Kidney glomerular epithelial cell (primary cell): ENCODE measurements around the gene CD36.

Experiments used
- DNase-seq: peaks from one replicate; lab custom pipeline; 2025; lab: John Stamatoyannopoulos, UW

CD36 gene

DNA sequence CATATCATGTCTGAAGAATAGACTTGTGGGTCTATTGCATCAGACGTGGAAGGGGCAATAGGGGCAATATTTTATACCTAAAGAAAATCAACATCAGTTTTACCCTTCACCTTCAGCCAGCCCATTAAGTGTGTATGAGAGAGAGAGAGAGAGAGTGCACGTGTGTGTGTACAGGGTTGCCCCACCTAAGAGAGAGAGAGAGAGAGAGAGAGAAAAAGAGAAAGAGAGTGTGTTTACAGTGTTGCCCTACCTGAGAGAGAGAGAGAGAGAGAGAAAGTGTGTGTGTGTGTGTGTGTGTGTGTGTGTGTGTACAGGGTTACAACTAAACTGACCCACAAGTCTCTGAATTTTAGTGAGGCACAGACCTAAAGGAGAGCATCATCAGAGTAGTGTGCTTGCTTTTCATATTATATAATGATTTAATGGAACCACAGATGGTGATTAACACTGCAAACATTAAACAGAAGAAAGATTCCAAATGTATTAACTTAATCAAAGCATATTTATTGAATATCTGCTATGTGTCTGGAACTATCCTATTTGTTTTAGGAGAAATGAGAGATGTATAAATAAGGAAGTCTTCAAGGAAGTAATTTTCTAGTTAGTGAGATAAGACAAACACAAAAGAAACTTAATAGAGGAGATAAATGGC lies 66.8 kb downstream of the CD36 start:
- no peak for DNase-seq

DNA sequence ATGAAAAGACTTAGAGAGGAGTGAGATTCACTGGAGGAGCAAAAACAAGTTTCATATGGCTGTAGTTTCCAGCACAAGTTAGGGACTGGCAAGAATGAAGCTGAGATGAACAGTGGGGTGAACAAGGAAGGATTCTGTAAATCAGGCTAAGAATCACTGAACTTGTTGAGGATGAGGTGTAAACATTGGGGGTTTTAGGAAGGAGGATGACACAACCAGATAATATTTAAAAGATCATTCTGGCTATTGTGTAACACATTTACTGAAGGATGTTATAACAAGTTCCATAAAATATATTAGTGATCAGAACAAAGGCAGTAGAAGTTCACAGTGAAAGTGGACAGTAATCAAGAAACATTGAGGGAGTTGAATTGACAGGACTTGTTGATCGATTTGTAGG lies 68.9 kb downstream of the CD36 start:
- DNase-seq, result no peak

DNA sequence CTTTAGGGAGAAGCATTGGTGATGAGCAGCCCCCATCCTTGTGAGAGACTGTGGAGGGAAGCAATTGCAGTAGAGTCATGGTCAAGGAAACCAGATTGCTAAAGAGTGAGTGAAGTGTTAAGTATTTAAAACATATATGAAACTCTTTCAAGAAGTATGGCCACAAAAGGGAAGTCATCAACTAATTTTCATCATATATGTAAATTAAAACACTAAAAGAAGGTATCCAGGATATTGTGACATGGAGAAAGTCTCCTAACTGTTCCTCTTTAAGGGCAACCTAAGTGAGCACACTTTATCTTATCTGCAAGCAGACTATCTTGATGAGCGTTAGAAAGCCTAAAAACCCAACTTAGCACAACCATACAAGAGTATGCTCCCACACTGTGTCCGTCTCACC lies 69.7 kb downstream of the CD36 start:
- no peak for DNase-seq

DNA sequence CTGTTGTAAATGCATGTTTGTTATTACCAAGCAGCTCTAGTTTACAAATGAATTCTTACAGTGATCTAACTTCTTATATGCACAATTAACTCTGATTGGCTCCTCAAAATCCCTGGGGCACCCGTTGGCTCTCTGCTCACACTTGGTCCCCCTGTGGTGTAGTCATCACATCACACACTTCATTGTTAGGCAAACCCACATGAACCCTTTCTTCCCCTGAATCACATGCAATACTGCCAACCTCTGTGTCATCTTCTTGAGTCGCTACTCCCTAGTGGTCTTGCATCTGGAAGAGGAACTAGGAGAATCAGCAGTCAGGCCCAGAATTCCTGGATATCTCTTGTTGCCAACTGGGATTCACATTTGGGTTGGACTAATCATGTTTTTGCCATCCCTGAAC lies 73.1 kb downstream of the CD36 start:
- no peak for DNase-seq

DNA sequence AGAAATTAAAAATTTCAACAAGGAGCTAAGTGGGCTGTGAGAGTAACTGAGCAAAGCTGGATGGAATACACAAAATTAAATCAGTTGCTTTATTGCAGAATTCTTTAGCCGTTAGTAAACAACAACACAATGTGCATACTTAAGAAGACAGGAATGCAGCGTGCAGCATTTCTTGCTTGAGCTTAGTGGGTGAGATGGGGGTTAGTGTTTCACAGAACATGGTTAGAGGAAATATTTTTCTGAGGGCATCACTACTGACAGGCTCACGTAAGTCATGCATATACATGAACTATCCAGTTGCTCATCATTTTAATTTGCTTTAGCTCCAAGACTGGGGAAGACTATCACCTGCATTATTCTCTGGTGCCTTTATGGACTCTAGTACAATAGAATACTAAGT lies 80.8 kb downstream of the CD36 start:
- no peak for DNase-seq

DNA sequence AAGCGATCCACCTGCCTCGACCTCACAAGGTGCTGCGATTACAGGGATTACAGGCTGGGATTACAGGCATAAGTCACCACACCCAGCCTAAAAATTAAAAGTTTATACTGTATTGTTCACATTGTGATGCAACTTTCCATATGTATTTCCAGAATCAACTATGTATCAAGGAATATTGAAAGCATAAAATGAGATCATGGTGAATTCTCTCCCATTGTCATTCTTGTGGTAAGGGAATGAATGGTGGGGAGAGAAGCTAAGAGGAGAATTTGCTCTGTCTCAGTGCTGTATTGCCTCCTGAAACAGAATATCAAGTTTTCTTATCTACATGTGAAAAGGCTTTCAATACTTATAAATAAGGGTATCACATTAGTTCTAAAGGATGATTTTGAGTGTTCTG lies 81.7 kb downstream of the CD36 start:
- DNase-seq, result no peak

DNA sequence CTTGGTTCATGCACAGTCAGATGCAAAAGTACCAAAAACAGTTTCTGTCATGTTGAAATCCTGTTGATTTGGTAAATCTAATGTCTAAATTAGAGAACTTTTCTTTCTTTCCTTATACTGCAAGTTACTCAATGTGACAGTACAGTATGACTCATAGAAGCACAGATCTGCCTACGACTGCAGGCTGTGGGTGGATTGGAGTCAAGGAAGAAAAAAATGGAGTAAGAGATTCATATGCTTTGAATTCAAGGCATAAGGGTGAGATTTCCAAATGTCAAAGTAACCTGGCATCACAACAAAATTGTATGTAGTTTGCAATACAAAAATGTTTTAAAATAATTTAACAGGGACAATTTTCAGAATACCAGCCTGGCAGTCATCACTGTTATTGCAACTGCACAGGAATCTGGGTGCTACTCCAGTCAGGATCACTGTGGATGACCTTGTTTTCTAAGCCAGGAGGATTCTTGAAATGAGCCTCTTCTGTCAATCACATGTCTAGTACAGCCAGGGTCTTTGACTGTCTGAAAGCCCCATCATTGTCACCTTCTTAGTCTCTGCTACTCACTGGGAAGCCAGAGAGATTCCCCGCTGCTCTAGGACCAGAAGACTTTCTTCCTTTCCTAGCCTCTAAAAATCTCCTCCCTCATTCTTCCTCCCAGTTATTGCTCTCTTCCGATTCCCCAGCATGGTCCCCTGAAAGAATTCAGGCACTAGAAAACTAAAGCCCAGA lies 83.6 kb downstream of the CD36 start:
- DNase-seq, result peak; percentile 77

DNA sequence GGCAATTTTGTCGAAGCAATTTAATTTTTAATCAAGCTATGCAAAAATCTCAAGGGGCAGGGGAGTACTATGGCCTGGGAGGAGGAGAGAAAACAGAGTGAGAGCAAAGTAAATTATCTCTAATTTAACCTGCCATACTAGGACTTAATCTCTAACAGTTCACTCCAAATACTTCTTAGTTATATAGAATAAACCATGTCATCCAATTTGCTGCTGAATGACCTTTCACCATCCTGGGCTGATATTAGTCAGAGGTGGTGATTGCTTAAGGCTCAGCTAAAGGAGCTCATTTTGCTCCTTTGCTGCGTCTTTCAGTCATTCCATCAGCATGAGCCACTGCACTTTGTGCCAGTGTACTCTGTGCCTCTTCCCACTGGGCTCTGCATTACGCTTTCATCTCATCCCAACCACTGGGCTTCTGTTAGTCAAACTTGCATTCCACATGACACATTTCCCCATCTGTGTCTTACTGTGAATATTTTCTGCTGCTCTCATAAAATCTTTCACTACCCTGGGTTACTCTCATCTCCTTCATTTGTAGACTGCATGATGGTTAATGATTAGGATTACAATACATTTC lies 84.3 kb downstream of the CD36 start:
- peak; percentile 98 for DNase-seq

DNA sequence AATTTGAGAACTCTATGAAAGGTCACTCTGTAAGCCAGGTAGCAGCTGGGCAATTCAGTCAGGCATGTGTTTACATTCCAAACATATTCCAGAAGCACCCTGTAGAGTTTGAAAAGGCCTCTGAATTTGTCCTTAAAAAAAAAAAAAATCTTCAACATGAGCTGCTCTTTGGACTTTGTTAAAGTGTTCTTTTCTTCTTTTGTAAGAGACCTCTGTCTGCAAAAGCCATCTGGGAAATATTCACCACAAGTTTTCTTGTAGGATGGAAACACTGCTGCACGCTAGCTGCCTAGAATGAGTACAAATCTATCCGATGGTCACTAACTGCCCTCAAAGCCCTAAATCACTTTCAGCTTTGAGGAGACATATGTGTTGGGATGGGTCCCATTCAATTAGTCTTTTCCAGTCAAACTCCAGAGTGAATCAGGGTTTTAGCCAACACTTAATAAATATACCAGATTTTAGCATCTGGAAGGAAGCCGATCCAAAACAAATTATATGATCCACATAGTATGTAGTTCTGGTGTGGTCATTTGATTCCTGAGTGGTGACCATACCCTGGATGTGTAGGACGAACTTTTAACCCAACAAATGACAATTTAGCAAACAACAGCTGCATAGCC lies 85.9 kb downstream of the CD36 start:
- no peak for DNase-seq

DNA sequence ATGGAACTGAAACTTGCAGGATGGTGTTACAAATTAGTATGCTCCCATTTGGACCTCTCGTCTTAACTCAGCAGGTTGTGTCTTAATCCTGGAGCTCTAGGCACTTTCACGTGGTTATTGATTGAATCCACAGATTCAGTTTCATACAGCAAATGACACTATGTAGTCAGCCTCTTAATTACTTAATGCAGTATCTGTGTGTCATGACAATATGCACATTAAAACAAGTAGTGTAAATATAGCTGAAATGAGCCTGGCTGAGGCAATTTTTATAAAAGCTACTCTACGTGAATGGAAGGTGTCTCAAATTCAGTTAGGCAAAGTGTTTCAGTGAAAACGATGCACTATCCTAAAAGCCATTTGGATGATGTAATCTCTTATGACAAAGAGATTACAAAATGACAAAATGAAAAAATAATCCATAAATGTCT lies 86.8 kb downstream of the CD36 start:
- DNase-seq, result no peak
